DMS153 (cell line): ENCODE data around the gene WFDC11.
A peak's percentile ranks its signal among the peaks of the same experiment; 100 is the strongest.
"Not testable (repeated sequence)": the region's sequence is repeated elsewhere in the genome, so short reads cannot be mapped to it uniquely, and the experiment has no call there.

Experiments
- DNase-seq: peaks from one replicate; lab custom pipeline; 2025; lab: John Stamatoyannopoulos, UW

Gene WFDC11

DNA sequence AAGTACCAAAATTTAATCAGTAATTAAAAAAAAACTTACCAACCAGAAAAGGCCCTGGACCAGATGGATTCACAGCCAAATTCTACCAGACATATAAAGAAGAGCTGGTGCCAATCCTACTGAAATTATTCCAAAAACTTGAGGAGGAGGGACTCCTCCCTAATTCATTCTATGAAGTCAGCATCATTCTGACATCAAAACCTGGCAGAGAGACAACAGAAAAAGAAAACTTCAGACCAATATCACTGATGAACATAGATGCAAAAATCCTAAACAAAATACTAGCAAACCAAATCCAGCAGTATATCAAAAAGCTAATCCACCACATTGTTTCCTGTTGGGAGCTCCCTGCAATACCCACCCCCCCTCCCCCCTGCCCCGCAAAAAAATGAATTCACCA lies at the start of gene WFDC11:
Gene WFDC11, minus strand, starts transcription at position 101 of the 400 bp plus-strand sequence. CDS start 19,639 bp downstream, outside the sequence.
- no peak for DNase-seq

GRCh38 chr20:45716141-45716688 lies 46.2 kb upstream of the WFDC11 start:
- DNase-seq: not testable (repeated sequence)

- no peak for DNase-seq
Observed at GRCh38 chr20:45704969-45705637, 35.1 kb upstream of the WFDC11 start, which contains the start of gene WFDC10B. WFDC10B (minus strand) TSS chr20:45705019; CDS start chr20:45685992, 19,027 bp downstream.

- no peak for DNase-seq
Observed at GRCh38 chr20:45701873-45702272, 31.8 kb upstream of the WFDC11 start, which contains the start of gene WFDC13. WFDC13 (plus strand) TSS chr20:45702038; CDS start chr20:45702124, 86 bp downstream.

DNA sequence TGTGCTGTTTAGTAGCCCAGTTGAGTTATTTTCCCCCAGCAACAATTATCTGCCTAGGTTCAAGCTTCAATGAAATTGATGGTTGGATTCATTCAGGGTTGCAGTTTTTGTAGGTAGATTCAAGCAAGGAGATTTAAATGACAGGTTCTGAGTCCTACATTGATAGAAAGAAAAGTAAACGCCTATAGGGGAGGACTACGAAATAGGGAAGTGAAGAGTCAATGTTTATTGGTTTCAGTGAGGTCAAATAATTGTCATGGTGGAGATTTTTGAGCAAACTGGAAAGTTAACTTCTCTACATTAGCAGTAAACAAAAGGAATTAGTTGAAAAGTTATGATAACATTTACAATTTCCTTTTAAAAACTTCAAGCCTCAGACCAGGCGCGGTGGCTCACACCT lies 31.1 kb upstream of the WFDC11 start:
- no peak for DNase-seq

DNA sequence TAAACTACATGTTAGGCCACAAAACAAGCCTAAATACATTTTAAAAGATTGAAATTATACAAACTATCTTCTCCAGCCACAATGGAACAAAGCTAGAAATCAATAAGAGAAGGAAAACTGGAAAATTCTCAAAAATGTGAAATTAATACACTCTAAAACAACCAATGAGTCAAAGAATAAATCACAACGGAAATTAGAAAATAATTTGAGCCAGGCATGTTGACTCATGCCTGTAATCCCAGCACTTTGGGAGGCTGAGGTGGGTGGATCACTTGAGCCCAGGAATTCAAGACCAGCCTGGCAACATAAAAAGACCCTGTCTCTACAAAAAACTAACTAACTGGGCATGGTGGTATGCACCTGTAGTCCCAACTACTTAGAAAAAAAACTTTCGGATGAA lies 25.5 kb upstream of the WFDC11 start:
- no peak for DNase-seq

DNA sequence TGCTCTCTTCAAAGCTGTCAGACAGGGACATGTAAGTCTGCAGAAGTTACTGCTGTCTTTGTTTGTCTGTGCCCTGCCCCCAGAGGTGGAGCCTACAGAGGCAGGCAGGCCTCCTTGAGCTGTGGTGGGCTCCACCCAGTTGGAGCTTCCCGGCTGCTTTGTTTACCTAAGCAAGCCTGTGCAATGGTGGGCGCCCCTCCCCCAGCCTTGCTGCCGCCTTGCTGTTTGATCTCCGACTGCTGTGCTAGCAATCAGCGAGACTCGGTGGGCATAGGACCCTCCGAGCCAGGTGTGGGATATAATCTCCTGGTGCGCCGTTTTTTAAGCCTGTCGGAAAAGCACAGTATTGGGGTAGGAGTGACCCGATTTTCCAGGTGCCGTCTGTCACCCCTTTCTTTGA lies 23.3 kb upstream of the WFDC11 start:
- DNase-seq: not testable (repeated sequence)

- no peak for DNase-seq
Observed at GRCh38 chr20:45685896-45686295, 15.9 kb upstream of the WFDC11 start.

DNA sequence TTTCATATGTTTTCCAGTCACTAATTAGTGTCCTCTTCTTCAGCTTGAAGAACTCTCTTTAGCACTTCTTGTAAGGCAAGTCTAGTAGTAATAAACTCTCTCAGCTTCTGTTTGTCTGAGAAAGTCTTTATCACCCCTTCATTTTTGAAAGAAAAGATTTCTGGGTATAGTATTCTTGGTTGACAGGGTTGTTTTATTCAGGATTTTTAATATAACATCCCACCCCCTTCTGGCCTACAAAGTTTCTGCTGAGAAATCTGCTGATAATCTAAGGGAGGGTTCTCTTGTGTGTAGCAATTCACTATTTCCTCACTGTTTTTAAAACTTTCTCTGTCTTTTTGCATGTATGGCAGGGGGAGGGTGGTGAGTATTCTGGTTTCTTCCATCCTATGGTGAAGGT lies 9.6 kb upstream of the WFDC11 start:
- no peak for DNase-seq

DNA sequence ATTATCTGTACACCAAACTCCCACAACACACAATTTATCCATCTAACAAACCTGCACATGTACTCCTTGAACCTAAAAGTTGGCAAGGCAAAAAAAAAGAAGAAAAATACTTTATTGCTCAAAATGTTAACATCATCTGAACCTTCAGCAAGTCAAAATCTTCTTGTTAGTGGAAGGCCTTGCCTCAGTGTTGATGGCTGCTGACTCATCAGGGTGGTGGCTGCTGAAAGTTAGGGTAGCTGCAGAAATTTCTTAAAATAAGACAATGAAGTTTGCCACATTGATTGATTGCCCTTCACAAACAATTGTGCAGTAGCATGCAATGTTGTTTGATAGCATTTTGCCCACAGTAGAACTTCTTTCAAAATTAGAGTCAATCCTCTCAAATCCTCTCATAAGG lies 2.7 kb upstream of the WFDC11 start:
- no peak for DNase-seq

- not testable (repeated sequence) for DNase-seq
Observed at GRCh38 chr20:45657038-45657437, 13.0 kb downstream of the WFDC11 start.

DNA sequence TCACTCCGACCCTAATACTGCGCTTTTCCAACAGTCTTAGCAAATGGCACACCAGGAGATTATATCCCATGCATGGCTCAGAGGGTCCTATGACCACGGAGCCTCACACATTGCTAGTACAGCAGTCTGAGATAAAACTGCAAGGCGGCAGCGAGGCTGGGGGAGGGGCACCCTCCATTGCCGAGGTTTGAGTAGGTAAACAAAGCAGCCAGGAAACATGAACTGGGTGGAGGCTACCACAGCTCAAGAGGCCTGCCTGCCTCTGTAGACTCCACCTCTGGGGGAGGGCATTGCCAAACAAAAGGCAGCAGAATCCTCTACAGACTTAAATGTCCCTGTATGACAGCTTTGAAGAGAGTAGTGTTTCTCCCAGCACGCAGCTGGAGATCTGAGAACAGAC lies 18.3 kb downstream of the WFDC11 start:
- peak; percentile 51 for DNase-seq

GRCh38 chr20:45649312-45649863 lies 20.7 kb downstream of the WFDC11 start:
- no peak for DNase-seq

DNA sequence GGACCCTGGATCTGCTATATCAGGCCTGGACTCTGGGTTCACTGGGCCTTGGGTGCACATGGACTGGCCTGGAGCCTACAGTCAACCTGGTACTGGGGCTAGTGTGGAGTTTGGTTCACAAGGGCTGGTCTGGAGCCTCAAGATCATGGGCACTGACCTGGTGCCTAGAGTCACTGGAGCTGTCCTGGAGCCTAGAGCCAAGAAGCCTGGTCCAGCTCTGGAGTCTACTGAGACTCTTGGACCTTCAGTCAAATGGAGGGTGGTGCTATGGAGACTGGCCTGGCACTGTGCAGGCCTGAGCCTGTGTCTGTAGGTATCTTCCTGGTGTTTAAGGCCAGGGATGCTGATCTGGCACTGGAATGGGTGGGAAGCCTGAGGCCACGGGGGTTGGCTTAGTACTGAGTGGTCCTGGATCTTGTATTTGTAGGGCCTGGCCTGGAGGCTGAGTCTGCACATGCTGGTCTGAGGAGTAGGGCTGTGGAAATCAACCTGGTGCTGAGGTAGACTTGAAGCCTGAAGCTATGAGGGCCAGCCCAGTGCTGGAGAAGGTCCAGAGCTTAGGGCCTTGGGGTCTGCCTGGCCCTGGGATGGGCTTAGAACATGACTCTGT lies 22.5 kb downstream of the WFDC11 start:
- no peak for DNase-seq

- no peak for DNase-seq
Observed at GRCh38 chr20:45646875-45647274, 23.2 kb downstream of the WFDC11 start.

DNA sequence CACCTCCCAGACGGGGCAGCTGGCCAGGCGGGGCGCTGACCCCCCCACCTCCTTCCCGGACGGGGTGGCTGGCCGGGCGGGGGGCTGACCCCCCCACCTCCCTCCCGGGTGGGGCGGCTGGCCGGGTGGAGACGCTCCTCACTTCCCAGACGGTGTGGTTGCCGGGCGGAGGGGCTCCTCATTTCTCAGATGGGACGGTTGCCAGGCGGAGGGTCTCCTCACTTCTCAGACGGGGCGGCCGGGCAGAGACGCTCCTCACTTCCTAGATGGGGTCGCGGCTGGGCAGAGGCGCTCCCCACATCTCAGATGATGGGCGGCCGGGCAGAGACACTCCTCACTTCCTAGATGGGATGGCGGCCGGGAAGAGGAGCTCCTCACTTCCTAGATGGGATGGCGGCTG lies 24.2 kb downstream of the WFDC11 start:
- not testable (repeated sequence) for DNase-seq

DNA sequence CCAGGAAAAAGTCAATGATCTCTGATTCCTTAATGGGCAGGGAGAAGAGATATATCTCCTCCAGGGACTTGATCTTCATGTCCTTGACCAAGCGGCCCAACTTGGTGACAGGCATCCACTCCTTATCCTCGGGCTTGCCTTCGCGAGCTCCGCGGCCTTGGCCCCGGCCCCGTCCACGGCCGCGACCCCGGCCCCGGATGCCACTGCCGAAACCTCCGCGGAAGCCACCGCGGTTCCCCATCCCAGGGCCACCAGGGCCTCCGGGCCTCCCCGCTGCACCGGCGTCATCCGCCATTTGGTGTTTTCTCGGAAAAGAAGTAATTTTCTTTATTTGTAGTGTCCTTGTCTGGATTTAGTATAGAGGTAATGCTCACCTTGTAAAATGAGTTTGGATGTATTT lies 29.0 kb downstream of the WFDC11 start:
- not testable (repeated sequence) for DNase-seq

GRCh38 chr20:45639687-45640086 lies 30.4 kb downstream of the WFDC11 start:
- DNase-seq: no peak

GRCh38 chr20:45636513-45636912 lies 33.5 kb downstream of the WFDC11 start:
- DNase-seq: no peak

- DNase-seq: no peak
Observed at GRCh38 chr20:45631184-45631583, 38.9 kb downstream of the WFDC11 start, which contains the start of gene WFDC9. WFDC9 (minus strand) TSS chr20:45631284; CDS start chr20:45610181, 21,103 bp downstream.

- DNase-seq: no peak
Observed at GRCh38 chr20:45630371-45630770, 39.7 kb downstream of the WFDC11 start.

GRCh38 chr20:45629496-45630100 lies 40.4 kb downstream of the WFDC11 start, which contains the start of gene WFDC10A:
WFDC10A (plus strand) TSS chr20:45629739; CDS start chr20:45629814, 75 bp downstream.
- DNase-seq: peak; percentile 13
